Stimulated activated CD4-positive, alpha-beta T cell treated with anti-CD3 and anti-CD28 coated beads, Interleukin-12 subunit alpha, Interleukin-12 subunit beta, amount 100 ng/mL, for 48 hours (primary cell): ENCODE measurements around the gene ARL2BP.
"Not testable (repeated sequence)": the region's sequence is repeated elsewhere in the genome, so short reads cannot be mapped to it uniquely, and the experiment has no call there.

ENCODE experiments used
- DNase-seq, 3 donors: peaks; one replicate each; pipeline ENCODE4 v3.0.0-alpha.2; 2020; ENCODE audit warnings: low read depth in 2 of 3, low spot score in 1 of 3

The ARL2BP gene

GRCh38 chr16:57263541-57264351 lies 18.7 kb downstream of the ARL2BP start:
- DNase-seq = no peak

- DNase-seq = no peak
Measured at GRCh38 chr16:57264381-57264780, 19.3 kb downstream of the ARL2BP start.

- no peak for DNase-seq
Measured at GRCh38 chr16:57264950-57265371, 19.9 kb downstream of the ARL2BP start.

GRCh38 chr16:57265850-57266530 lies 20.9 kb downstream of the ARL2BP start:
- no peak for DNase-seq

- no peak for DNase-seq
Measured at GRCh38 chr16:57266531-57267260, 21.6 kb downstream of the ARL2BP start.

- DNase-seq = not testable (repeated sequence)
Measured at GRCh38 chr16:57267343-57267742, 22.3 kb downstream of the ARL2BP start.

- DNase-seq = no peak
Measured at GRCh38 chr16:57268804-57269800, 24.0 kb downstream of the ARL2BP start.

- DNase-seq = no peak
Measured at GRCh38 chr16:57270221-57271062, 25.4 kb downstream of the ARL2BP start.

GRCh38 chr16:57271063-57271345 lies 25.9 kb downstream of the ARL2BP start:
- no peak for DNase-seq

GRCh38 chr16:57271867-57272495 lies 26.9 kb downstream of the ARL2BP start:
- no peak for DNase-seq

GRCh38 chr16:57273359-57273758 lies 28.3 kb downstream of the ARL2BP start:
- no peak for DNase-seq

- no peak for DNase-seq
Measured at GRCh38 chr16:57273826-57274225, 28.8 kb downstream of the ARL2BP start.

GRCh38 chr16:57275946-57276345 lies 30.9 kb downstream of the ARL2BP start:
- not testable (repeated sequence) for DNase-seq

- no peak for DNase-seq
Measured at GRCh38 chr16:57276596-57276995, 31.5 kb downstream of the ARL2BP start.

- peak in 2 of 3 donors; percentile 36 to 44 for DNase-seq
Measured at GRCh38 chr16:57277586-57277985, 32.5 kb downstream of the ARL2BP start.

GRCh38 chr16:57278494-57278893 lies 33.4 kb downstream of the ARL2BP start:
- no peak for DNase-seq

GRCh38 chr16:57279780-57280638 lies 35.0 kb downstream of the ARL2BP start:
- DNase-seq = no peak

- no peak for DNase-seq
Measured at GRCh38 chr16:57281791-57282190, 36.7 kb downstream of the ARL2BP start.
